D721Med (cell line): Measurements from ENCODE around the gene LTBP1.

Experiments
- DNase-seq: peaks from one replicate; pipeline ENCODE4 v3.0.0; 2011; ENCODE audit warnings: low spot score; ENCODE audit not compliant: insufficient read length
- FAIRE-seq: peaks from 2 replicates; lab custom pipeline; 2011; peaks lifted over from hg19 to GRCh38; lab: Jason Lieb, UNC
- TF ChIP-seq, protein P1 (sequence below): IDR thresholded peaks from 2 replicates; pipeline ENCODE4 v1.5.1; 2012; ENCODE audit warnings: mild to moderate bottlenecking, control low read depth; ENCODE audit not compliant: insufficient read depth; ENCODE audit errors: missing control alignments

Gene LTBP1

DNA sequence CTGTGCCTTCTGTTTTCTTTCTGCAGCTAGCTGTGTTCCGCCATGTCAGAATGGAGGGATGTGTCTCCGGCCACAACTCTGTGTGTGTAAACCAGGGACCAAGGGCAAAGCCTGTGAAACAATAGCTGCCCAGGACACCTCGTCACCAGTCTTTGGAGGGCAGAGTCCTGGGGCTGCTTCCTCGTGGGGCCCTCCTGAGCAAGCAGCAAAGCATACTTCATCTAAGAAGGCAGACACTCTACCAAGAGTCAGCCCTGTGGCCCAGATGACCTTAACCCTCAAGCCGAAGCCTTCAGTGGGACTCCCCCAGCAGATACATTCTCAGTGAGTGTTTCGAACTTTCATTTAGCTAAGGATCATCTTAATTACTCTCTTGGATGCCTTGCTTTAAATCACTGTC is 74.1 kb downstream of the LTBP1 start:
- FAIRE-seq (no peak), DNase-seq (no peak)
- TF ChIP-seq, protein P1, sequence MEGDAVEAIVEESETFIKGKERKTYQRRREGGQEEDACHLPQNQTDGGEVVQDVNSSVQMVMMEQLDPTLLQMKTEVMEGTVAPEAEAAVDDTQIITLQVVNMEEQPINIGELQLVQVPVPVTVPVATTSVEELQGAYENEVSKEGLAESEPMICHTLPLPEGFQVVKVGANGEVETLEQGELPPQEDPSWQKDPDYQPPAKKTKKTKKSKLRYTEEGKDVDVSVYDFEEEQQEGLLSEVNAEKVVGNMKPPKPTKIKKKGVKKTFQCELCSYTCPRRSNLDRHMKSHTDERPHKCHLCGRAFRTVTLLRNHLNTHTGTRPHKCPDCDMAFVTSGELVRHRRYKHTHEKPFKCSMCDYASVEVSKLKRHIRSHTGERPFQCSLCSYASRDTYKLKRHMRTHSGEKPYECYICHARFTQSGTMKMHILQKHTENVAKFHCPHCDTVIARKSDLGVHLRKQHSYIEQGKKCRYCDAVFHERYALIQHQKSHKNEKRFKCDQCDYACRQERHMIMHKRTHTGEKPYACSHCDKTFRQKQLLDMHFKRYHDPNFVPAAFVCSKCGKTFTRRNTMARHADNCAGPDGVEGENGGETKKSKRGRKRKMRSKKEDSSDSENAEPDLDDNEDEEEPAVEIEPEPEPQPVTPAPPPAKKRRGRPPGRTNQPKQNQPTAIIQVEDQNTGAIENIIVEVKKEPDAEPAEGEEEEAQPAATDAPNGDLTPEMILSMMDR: no peak

GRCh38 chr2:33021542-33022227 is 74.9 kb downstream of the LTBP1 start:
- DNase-seq: no peak
- TF ChIP-seq, protein P1: no peak
- no peak for FAIRE-seq

- TF ChIP-seq, protein P1: no peak
- DNase-seq (no peak), FAIRE-seq (no peak)
Observed at GRCh38 chr2:33022395-33022985, 75.7 kb downstream of the LTBP1 start.

- DNase-seq (no peak), FAIRE-seq (no peak)
- TF ChIP-seq, protein P1: no peak
Observed at GRCh38 chr2:33022989-33023727, 76.4 kb downstream of the LTBP1 start.

DNA sequence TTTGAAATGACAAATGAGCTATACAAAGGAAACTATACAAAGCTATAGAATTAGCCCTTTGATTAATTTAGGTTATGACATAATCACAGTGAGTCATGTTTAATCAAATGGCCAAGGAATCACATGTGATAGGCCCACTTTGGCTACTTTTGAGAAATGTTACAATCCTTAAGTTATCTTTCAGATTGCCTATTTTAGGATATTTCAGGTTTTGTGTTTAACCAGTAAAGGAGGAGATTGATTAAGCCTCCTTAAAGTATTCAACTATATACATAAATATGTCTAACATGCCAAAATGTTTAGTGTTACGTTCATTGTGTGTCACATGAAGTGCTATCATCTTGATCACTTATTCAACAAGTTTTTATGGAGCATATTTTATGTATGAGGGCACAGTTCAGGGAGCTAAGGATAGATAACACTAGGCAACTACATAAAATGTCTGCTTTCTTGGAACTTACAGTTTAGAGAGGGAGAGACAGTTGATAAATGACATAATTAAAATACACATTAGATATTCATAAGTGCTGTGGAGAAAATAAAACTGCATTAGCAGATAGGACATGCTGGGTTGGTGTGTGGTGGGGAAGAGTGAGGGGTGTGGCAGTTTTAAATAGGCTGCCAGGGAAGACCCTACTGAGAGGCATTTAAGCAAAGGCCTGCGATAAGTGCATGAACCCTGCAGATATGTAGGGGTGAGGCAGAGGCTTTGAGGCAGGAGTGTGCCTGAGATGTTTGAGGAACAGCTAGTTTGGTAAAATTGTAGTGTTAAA is 77.2 kb downstream of the LTBP1 start:
- DNase-seq (no peak), FAIRE-seq (no peak)
- TF ChIP-seq, protein P1: no peak

- FAIRE-seq: no peak
Observed at GRCh38 chr2:33024758-33025157, 78.0 kb downstream of the LTBP1 start.

More at GRCh38 chr2:33024758-33025157, 78.0 kb downstream of the LTBP1 start:
- TF ChIP-seq, protein P1: no peak
- no peak for DNase-seq
